ELF-1 (cell line): Measurements from ENCODE around the gene EIF4H.
"Not testable (repeated sequence)": the region's sequence is repeated elsewhere in the genome, so short reads cannot be mapped to it uniquely, and the experiment has no call there.

ENCODE experiments used
- DNase-seq: peaks from one replicate; pipeline ENCODE4 v3.0.0-alpha.2; 2016; ENCODE audit warnings: low read depth, low spot score

Gene EIF4H

DNA sequence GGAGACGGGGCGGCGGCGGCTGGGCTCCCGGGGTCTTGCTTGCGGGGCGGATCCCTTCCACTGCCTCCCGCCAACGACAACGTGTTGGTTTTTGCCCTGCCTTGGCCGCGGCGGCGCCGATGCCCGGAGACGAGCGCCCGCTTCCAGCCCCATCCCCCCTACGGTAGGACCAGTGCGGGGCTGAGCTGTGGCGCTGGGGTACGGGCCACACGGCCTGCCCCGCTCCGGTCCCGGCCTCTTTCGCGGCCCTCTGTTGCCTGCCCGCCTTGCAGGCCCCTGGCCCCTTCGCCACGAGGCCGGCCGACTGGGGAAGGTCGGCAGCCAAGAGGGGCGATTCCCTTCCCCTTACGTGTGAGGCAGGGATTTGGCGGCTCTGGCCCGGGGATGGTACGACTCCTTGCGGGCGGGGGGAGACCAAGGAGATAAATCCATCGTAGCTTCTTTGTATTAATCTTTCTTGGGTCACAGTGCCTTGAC is 488 bp downstream of the EIF4H start:
- DNase-seq = peak; percentile 56

DNA sequence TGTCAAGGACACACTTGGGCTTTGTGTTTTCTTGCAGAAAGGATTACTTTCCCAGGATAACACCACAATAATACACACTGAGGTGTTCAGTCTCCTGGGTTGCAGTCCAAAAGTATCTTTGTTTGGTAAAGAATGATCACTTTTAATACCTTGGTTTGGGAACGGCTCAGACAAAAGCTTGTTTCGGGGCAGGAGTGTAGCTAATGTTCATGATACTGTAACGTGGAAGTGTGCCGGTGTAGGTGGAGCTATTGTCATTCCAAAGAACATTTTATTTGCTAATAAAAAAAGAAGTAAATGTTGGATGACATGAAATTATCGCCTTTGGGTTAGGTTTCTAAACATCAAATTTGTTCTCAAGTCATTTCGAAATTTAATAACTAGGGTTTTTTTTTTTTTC is 1.2 kb downstream of the EIF4H start:
- DNase-seq = no peak

- DNase-seq = no peak
Measured at GRCh38 chr7:74176555-74176954, 2.4 kb downstream of the EIF4H start.

GRCh38 chr7:74178632-74179031 is 4.5 kb downstream of the EIF4H start:
- DNase-seq = no peak

DNA sequence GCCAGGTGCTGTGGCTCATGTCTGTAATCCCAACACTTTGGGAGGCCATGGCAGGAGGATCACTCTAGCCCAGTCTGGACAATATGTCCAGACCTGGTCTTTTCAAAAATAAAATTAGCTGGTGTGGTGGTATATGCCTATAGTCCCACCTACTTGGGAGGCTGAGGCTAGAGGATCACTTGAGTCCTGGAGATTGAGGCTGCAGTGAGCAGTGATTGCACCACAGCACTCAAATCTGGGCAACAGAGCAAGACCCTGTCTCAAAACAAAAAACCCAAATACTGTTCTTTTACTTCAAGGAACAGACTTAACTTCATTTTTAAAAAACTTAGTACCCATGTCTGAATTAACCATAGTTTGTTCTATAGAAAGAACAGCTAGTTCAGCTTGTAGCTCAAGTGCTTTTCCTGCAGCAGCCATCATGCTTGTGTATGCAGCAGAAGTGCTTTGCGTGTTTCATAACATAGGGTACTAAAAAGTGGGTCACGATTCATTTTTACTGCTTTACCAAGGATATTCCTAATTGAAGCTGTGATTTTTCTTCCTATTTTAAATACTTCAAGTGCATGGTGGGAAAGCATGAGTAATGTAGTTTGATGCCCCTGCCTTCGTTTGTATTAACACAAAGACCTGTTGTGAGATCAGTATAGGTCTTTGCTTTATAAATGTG is 5.9 kb downstream of the EIF4H start:
- no peak for DNase-seq

DNA sequence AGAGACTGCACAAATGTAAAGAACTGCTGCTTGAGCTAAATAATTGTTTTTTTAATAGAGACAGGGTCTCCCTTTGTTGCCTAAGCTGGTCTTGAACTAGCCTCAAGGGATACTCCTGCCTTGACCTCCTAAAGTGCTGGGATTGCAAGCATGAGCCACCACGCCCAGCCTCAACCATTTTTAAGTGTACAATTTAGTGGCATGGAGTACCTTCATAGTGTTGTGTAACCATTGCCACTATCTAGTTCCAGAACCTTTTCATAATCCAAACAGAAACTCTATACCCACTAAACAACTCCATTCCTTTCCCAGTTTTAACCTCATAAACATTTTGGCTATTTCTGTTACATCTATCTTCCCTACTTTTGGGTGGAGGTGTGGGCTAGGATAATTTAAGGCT is 6.7 kb downstream of the EIF4H start:
- DNase-seq = no peak

DNA sequence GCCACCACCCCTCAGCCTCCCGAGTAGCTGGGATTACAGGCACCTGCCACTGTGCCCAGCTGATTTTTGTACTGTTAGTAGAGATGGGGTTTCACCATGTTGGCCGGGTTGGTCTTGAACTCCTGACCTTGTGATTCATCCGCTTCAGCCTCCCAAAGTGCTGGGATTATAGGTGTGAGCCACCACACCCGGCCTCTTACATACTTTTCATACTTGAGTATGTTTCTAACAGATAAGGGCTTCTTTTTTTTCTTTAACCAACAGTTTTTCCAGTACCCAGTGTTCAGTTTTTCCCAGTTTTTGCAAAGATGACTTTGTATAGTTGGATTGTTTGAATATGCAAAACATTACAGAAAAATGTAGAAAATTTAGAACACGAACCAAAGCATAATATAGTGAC is 7.7 kb downstream of the EIF4H start:
- no peak for DNase-seq

DNA sequence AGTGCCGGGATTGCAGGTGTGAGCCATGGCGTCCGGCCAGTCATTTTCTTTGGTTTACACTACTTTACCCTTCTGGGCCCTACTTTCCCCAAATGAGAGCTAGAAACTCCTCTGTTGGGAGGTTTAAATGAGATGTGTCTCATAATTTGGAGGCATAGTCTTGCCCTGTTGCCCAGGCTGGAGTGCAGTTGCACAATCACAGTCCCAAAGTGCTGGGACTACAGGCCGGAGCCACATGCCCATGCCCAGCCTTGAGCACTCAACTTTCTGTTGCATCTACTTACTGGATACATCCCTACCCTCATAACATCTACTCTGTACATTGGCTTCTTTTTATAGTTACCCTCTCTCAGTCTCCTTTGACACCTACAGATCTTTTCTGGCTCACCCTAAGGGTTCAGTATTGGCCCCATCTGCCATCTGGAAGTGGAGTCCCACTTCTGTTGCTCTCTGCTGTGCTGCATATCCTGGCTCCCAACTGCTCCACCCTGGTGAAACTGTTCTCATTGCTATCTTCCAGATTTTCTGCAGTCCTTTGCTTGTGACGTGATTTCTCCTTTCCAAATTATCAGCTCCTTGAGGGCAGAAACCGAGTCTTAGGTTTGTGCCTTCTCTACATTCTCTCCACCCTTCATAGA is 8.4 kb downstream of the EIF4H start:
- DNase-seq = no peak

- no peak for DNase-seq
Measured at GRCh38 chr7:74183142-74183541, 9.0 kb downstream of the EIF4H start.

DNA sequence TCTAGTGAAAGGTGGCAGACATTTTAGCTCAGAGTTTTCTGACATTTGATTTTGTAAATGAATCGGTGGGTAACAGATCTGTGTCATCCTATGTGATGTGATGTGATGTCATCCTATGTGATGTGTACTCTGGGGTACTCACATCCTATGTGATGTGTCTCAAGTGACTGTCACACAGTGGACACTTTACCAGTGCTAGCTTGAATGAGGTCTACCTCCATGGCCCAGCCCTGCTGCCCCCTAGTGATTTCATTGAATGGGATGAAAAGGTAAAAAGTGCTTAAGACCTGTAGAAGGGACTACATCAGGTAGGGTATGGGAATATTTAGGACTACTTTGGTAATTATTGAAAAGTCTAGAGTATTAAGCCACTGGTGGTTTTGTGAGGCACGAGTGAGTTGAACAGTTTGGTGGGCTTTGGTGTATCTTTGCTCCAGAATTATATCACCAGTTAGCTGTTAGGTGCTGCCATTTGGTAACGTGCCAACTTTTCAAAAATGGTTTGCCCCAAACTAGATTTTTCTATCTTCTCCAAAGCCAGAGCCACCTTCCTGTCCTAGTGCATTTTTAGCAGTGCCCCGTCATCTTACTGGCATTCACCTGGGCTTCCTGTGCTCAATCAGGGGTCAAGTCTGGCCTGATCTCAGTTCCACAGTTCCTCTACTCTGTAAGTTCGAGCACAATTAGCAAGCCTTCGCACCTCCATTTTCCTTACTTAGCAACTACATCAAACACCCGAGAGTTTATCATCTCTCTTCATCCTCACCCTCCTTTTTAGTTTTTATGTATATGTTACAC is 9.7 kb downstream of the EIF4H start:
- DNase-seq = no peak

GRCh38 chr7:74185016-74185415 is 10.9 kb downstream of the EIF4H start:
- DNase-seq = no peak

GRCh38 chr7:74185636-74186035 is 11.5 kb downstream of the EIF4H start:
- no peak for DNase-seq

GRCh38 chr7:74187915-74188675 is 13.9 kb downstream of the EIF4H start:
- DNase-seq = no peak

DNA sequence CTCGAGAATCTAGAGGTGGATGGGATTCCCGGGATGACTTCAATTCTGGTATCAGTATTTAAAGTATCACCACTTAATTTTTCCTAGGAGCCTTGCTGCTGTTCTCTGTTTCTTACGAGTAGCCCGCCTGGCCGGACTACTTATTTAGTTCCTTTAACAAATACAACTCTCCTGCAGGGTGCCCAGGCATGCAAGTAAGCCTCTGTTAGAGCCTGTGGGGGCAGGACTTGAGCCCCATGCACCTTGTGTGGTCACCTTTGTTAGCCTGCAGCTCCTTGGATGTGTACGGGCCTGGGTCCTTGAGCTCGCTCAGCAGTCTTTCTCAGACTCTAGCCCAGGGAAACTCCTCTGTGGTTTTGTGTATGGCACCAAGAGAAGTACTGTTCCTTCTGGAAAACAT is 16.1 kb downstream of the EIF4H start:
- no peak for DNase-seq

DNA sequence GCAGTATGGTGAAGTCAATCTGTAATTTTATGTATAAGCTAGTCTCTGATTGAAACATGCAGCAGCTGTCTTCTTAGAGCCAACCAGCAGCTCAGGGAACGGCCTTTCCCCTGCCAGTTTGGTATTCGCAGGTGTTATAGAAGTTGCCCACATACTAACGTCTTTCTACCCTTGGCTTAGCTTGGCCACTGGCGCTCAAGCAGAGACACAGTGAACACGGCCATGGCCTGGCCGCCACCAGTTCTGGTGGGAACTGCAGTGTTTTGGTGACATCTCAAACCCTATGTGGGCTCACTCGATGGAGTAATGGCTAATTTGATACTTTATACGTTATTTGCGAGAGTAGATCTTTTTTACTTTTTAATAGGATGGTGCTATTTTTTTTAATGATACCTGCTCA is 17.1 kb downstream of the EIF4H start:
- no peak for DNase-seq

DNA sequence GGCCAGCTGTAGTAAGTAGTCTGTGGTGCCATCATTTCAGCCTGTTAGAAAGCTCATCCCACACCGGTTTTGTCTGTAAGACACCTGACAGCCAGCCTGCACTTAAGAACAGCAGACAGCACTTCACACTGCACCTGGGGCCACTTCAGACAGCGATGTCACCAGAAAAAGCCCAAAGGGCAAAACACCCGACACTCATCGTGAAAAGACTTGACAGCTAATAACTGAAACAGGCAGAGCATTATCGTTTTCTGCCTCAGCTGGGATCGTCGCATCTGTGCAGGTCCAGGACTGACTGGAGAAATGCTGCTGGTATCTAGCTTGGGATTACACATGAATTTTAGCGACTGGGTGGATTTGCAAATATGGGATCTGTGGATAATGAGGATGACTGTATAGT is 18.9 kb downstream of the EIF4H start:
- DNase-seq = no peak

GRCh38 chr7:74193913-74194312 is 19.8 kb downstream of the EIF4H start:
- DNase-seq = no peak

- DNase-seq = no peak
Measured at GRCh38 chr7:74194686-74195085, 20.5 kb downstream of the EIF4H start.

DNA sequence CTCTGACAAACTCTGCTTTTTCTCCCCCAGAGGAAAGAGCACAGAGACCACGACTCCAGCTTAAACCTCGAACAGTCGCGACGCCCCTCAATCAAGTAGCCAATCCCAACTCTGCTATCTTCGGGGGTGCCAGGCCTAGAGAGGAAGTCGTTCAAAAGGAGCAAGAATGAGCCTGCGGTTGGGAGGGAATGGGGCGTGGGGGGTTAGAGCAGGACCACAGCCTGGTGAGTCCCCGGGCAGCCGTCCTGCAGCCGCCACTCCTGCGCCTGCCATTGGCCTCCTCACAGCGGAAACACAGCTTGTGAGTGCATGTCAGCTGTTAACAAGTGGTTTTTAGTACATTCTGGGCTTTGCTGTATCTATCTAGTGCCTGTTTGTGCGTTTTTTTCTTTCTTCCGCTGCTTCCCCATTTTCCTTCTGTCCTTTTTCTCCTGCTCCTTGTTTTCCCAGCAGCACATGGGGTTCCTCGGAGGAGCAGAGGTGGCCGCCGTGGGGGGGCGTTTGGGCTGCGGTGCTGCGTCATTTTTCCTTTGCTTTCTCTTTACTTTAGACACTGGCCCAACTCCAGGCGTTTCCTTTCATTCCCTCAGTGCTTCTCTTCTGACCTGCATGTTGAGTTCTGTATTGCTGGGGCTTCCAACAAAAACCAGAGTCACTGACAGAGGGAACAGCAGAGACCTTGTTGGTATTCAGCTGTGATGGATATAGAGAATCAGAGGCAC is 21.1 kb downstream of the EIF4H start:
- not testable (repeated sequence) for DNase-seq

DNA sequence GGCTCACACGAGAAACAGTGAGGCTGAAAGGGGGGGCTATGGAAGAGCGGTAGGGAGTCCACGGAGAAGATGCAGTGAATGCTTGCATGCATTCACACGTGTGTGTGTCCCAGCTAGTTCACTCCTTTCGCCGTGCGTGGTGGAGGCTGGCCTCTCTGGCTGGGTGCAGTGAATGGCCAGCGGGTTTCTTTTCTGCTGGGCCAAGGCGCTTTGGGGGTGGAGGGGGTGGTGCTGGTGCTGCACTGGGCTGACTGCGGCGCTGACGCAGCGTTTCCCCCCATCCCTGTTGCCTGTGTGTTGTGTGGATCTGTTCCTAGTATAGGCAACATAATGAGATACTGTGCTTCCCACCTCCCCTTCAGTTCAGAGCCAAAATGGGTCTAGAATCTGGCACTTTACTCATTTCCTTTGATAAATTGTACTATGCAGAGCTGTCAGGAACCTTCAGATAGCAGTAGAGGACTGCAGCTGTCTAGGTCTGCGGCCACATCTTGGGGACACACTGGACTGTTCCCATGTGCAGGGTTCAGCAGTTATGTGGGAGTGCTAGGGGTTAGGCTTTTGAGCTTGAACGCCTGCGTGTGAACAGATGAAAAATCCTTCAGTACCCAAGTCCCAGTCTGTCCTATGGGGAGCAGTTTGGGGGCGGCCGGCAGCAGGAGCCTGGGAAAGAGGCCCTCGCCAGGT is 22.0 kb downstream of the EIF4H start:
- DNase-seq = not testable (repeated sequence)
